ENCODE data around the gene NXPE3. TPM values are rescaled to one million over a fixed set of nuclear protein-coding genes. Genes with fewer than 3 reads are reported as not detected.
A peak's percentile ranks its signal among the peaks of the same experiment; 100 is the strongest.
"Not testable (repeated sequence)": the region's sequence is repeated elsewhere in the genome, so short reads cannot be mapped to it uniquely, and the experiment has no call there.

NXPE3 gene
- total RNA-seq, 1 donor from 2014 or later = 12.5 TPM

GRCh38 chr3:101862416-101863165 lies 83.6 kb downstream of the NXPE3 start:
- Mint-ChIP-seq H3K4me1 (ENCODE audit: unreplicated experiment) (peaks cover 14% of the 10 kb centered on the region), H3K9me3 (no peaks in the 10 kb centered on the region), H3K4me3 (no peak overlapping the region), H3K36me3 (peaks cover 34% of the 10 kb centered on the region), H3K27me3 (no peaks in the 10 kb centered on the region), H3K27ac (peak overlapping the region; percentile 24)
- TF ChIP-seq CTCF (conservative IDR thresholded peaks at IDR 0.05) = no peak
- no peak for DNase-seq (ENCODE audit: extremely low spot score, unreplicated experiment)

- DNase-seq (ENCODE audit: extremely low spot score, unreplicated experiment); H3K27me3 Mint-ChIP-seq; H3K9me3 Mint-ChIP-seq; H3K27ac Mint-ChIP-seq; H3K4me3 Mint-ChIP-seq: not testable (repeated sequence)
- peaks cover 11% of the 10 kb centered on the region for H3K36me3 Mint-ChIP-seq
- H3K4me1 Mint-ChIP-seq (ENCODE audit: unreplicated experiment) = peaks cover 24% of the 10 kb centered on the region
Measured at GRCh38 chr3:101864926-101865325, 85.9 kb downstream of the NXPE3 start.

- H3K4me3 Mint-ChIP-seq = no peak overlapping the region
- peaks cover 24% of the 10 kb centered on the region for H3K4me1 Mint-ChIP-seq (ENCODE audit: unreplicated experiment)
- no peaks in the 10 kb centered on the region for H3K9me3 Mint-ChIP-seq
- DNase-seq (ENCODE audit: extremely low spot score, unreplicated experiment) = no peak
- H3K27ac Mint-ChIP-seq = peak overlapping the region; percentile 20
- no peak for TF ChIP-seq CTCF (conservative IDR thresholded peaks at IDR 0.05)
- peaks cover 9% of the 10 kb centered on the region for H3K36me3 Mint-ChIP-seq
- H3K27me3 Mint-ChIP-seq = no peaks in the 10 kb centered on the region
Measured at GRCh38 chr3:101865751-101866509, 86.9 kb downstream of the NXPE3 start.

GRCh38 chr3:101867511-101867910 lies 88.5 kb downstream of the NXPE3 start:
- peaks cover 24% of the 10 kb centered on the region for H3K4me1 Mint-ChIP-seq (ENCODE audit: unreplicated experiment)
- H3K36me3 Mint-ChIP-seq = no peaks in the 10 kb centered on the region
- no peak for DNase-seq (ENCODE audit: extremely low spot score, unreplicated experiment)
- H3K9me3 Mint-ChIP-seq = no peaks in the 10 kb centered on the region
- no peak for TF ChIP-seq CTCF (conservative IDR thresholded peaks at IDR 0.05)
- peak overlapping the region; percentile 9 for H3K4me3 Mint-ChIP-seq
- H3K27me3 Mint-ChIP-seq = no peaks in the 10 kb centered on the region
- H3K27ac Mint-ChIP-seq = peak overlapping the region; percentile 40

GRCh38 chr3:101867996-101868395 lies 89.0 kb downstream of the NXPE3 start:
- DNase-seq (ENCODE audit: extremely low spot score, unreplicated experiment) = no peak
- Mint-ChIP-seq H3K36me3 (no peaks in the 10 kb centered on the region), H3K4me3 (no peak overlapping the region), H3K9me3 (no peaks in the 10 kb centered on the region), H3K27ac (peak overlapping the region; percentile 40), H3K27me3 (no peaks in the 10 kb centered on the region), H3K4me1 (ENCODE audit: unreplicated experiment) (peaks cover 24% of the 10 kb centered on the region)
- no peak for TF ChIP-seq CTCF (conservative IDR thresholded peaks at IDR 0.05)
